A549 treated with DMSO at 1 μM for 4 hours (cell line): Measurements from ENCODE around the gene TBC1D7. TPM values are rescaled to one million over a fixed set of nuclear protein-coding genes. Genes with fewer than 3 reads are reported as not detected.

Experiments used
- total RNA-seq: library from RNA; stranded (reverse); fragments of 200-300 nt; extraction: Qiagen RNA extraction; gene quantifications from 5 replicates; pipeline ENCODE4 v1.2.3, GENCODE V29; 2022; ENCODE audit warnings: low read depth

The TBC1D7 gene
- total RNA-seq, result 31.1 to 38.3 TPM (median 33.5 TPM) in 5 replicates

DNA sequence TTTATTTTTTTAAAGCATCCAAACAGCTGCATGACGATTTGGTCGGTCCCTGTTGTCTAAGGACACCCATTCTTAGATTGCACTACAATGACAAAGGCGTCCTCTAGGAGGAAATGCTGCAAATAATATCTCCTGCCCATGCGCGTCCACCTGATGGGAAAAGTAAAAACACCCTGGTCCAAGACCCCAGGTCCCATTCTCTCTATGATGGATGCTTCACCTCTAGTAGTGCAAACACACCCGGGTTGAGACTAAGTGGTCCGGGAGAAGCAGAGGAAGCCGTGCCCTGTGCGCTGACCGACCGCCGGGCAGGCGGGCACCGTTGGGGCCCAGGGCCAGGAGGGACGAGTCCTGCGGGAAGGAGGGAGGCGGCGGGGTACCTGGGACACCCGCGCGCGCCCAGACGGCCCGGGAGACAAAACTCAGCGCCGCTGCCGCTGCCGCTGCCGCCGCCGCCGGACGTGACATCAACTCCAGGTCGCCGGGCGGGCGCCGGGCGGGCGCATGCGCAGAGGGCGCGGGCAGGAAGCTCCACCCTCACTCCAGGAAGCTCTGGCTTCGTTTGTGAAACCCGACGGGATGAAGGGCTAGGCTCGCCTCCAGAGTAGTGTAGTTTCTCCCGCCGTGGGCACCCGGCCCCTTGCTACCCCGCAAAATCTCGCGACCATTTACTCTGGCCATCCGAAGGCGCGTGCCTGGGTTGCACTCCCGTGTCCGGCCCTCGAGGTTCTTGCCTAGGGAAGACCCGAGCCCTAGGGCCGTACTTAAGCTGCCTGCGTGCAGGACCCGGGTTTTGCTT, at the start of gene TBC1D7:
TBC1D7 (minus strand) TSS at position 462 of the 799 bp plus-strand sequence. CDS start 1,639 bp downstream, outside the sequence.

Other genes starting within 250 kb of the TBC1D7 start
- gene GFOD1, start 159.1 kb upstream of the TBC1D7 start, total RNA-seq, result 2.2 to 3.1 TPM (median 2.6 TPM) in 5 replicates
- gene SIRT5, start 246.1 kb upstream of the TBC1D7 start, total RNA-seq, result 3.3 to 4.9 TPM (median 4.1 TPM) in 5 replicates